Psoas muscle (tissue), 8 donors: ENCODE results near the gene MFN2. TPM values are rescaled to one million over a fixed set of nuclear protein-coding genes. Genes with fewer than 3 reads are reported as not detected.

Experiments used
- ATAC-seq, 4 donors: fragments of 200-7000 bp; cut with Tn5 transposase; one replicate each; pipeline ENCODE4 v1.9.1; 2020; ENCODE audit warnings: moderate library complexity in 3 of 4, mild to moderate bottlenecking in 2 of 4
- DNase-seq, 2 donors: peaks; one replicate each; pipeline ENCODE4 v3.0.0-alpha.2; 2020
- H3K27ac ChIP-seq: fragments of 200-600 bp; one replicate; pipeline ENCODE4 v1.8.0; 2022
- H3K27me3 ChIP-seq, 3 donors: fragments of 200-600 bp in 1 of 3; one replicate each; pipeline versions ENCODE4 v1.6.1 to v1.8.0; 2013 to 2022; ENCODE audit warnings: low read length in 2 of 3, mild to moderate bottlenecking in 2 of 3, moderate library complexity in 1 of 3; ENCODE audit not compliant: insufficient read depth in 3 of 3
- H3K36me3 ChIP-seq, 2 donors: fragments of 200-600 bp in 1 of 2; one replicate each; pipeline versions ENCODE4 v1.6.1 to v1.8.0; 2013 to 2022; ENCODE audit warnings: low read depth in 1 of 2, mild to moderate bottlenecking in 1 of 2, moderate library complexity in 1 of 2; ENCODE audit not compliant: insufficient read depth in 1 of 2
- H3K4me1 ChIP-seq: fragments of 200-600 bp; one replicate; pipeline ENCODE4 v1.8.0; 2022
- H3K4me3 ChIP-seq: fragments of 200-600 bp; one replicate; pipeline ENCODE4 v1.8.0; 2022; ENCODE audit warnings: mild to moderate bottlenecking
- H3K9me3 ChIP-seq: fragments of 200-600 bp; one replicate; pipeline ENCODE4 v1.8.0; 2022
- CTCF ChIP-seq: fragments of 200-600 bp; IDR thresholded peaks from one replicate; pipeline ENCODE4 v1.8.0; 2022; ENCODE audit warnings: antibody characterized with exemption
- WGBS, 3 donors: extraction: QIAGEN DNeasy Blood & Tissue Kit; methylation state at CpG; one replicate each; pipeline versions ENCODE4 v1.1.6 to v1.1.7; 2013; 5-methylcytosine and 5-hydroxymethylcytosine counted together
- intact Hi-C, 2 donors: fragments of 100-400 bp; cut with DNase I; formaldehyde crosslinking; loops; one replicate each; pipeline versions ENCODE4 v1.11.0 to v1.14.2; 2022
- polyA plus RNA-seq, 3 donors: library from polyadenylated mRNA; stranded (reverse); fragments of 200-250 nt; gene quantifications; one replicate each; pipeline ENCODE4 v1.2.3, GENCODE V29; 2013
- total RNA-seq, 4 donors: library from RNA; stranded (reverse); fragmentation: NEBNext Ultra II Directional in 2 of 4; extraction: Animal tissue kit (Norgen Biotek cat#: 25700) in 2 of 4; gene quantifications; one replicate each; pipeline versions ENCODE4 v1.2.1 to v1.2.4, GENCODE V29; 2021 to 2023
- donor health status: healthy with polysubstance abuse.
- donor health status: DM: no; HTN: no; CAD: no; lungs with moderate emphysema.
- donor health status: Bipolar disorder and iron deficiency.
- donor health status: healthy.
- donor health status: DM: yes; HTN: yes; CAD: no.
- donor health status: DM: no; HTN: no; CAD: no.
- donor health status: DM: no; HTN: no; CAD: no.
- donor health status: DM: yes; HTN: yes; CAD: no.

Gene MFN2
- total and polyA plus RNA-seq, 7 donors, result 163 to 542 (median 245) TPM

GRCh38 chr1:12046749-12047119 is 66.5 kb downstream of the MFN2 start:
- Histone ChIP-seq H3K9me3 (no peaks in the 10 kb centered on the region), H3K4me3 (no peak overlapping the region), H3K27ac (no peak overlapping the region), H3K4me1 (peaks cover 5% of the 10 kb centered on the region), H3K36me3 (no peaks in the 10 kb centered on the region), H3K27me3 (no peaks in the 10 kb centered on the region)
- intact Hi-C loops, result no loop called here
- 88 to 98% (median 92%) methylated on average over 6 of the region's 6 CpGs for WGBS, 3 donors
- DNase-seq (no peak), ATAC-seq (no peak)
- TF ChIP-seq CTCF, result no peak

- no peak for ATAC-seq
These were observed 67.1 kb downstream of the MFN2 start for GRCh38 chr1:12047120-12047876.

GRCh38 chr1:12048372-12048771 is 68.1 kb downstream of the MFN2 start:
- H3K4me1 ChIP-seq, result peaks cover 20% of the 10 kb centered on the region
- no peaks in the 10 kb centered on the region for H3K27me3 ChIP-seq
- DNase-seq (no peak), ATAC-seq (no peak)
- WGBS, 3 donors, result 38 to 50% (median 46%) methylated on average over 2 of the region's 2 CpGs
- H3K36me3 ChIP-seq, result no peaks in the 10 kb centered on the region
- no peak overlapping the region for H3K27ac ChIP-seq
- no peak for TF ChIP-seq CTCF
- no peaks in the 10 kb centered on the region for H3K9me3 ChIP-seq
- H3K4me3 ChIP-seq, result no peak overlapping the region
- intact Hi-C loops, result no loop called here

More at GRCh38 chr1:12047120-12047876, 67.1 kb downstream of the MFN2 start:
- 52 to 71% (median 58%) methylated on average over 18 of the region's 18 CpGs for WGBS, 3 donors
- TF ChIP-seq CTCF, result no peak
- Histone ChIP-seq H3K36me3 (no peaks in the 10 kb centered on the region), H3K4me3 (no peak overlapping the region), H3K27ac (no peak overlapping the region), H3K9me3 (no peaks in the 10 kb centered on the region), H3K27me3 (no peaks in the 10 kb centered on the region), H3K4me1 (peaks cover 9% of the 10 kb centered on the region)
- DNase-seq, result no peak
- intact Hi-C loops, result no loop called here

- Histone ChIP-seq H3K36me3 (no peaks in the 10 kb centered on the region), H3K4me3 (no peak overlapping the region), H3K4me1 (peaks cover 19% of the 10 kb centered on the region), H3K9me3 (no peaks in the 10 kb centered on the region), H3K27ac (no peak overlapping the region), H3K27me3 (no peaks in the 10 kb centered on the region)
- DNase-seq, result no peak
- TF ChIP-seq CTCF, result no peak
- no peak for ATAC-seq
- intact Hi-C loops, result no loop called here
- WGBS, 3 donors, result 86 to 87% (median 86%) methylated on average over 4 of the region's 4 CpGs
These were observed 69.4 kb downstream of the MFN2 start for GRCh38 chr1:12049616-12050015.

GRCh38 chr1:12051361-12051760 is 71.1 kb downstream of the MFN2 start:
- H3K36me3 ChIP-seq, result no peaks in the 10 kb centered on the region
- no peaks in the 10 kb centered on the region for H3K27me3 ChIP-seq
- 98 to 100% (median 100%) methylated on average over 1 of the region's 1 CpG for WGBS, 3 donors
- no peak for TF ChIP-seq CTCF
- DNase-seq (no peak), ATAC-seq (no peak)
- H3K4me3 ChIP-seq, result no peak overlapping the region
- peaks cover 17% of the 10 kb centered on the region for H3K4me1 ChIP-seq
- no peak overlapping the region for H3K27ac ChIP-seq
- intact Hi-C loops, result no loop called here
- no peaks in the 10 kb centered on the region for H3K9me3 ChIP-seq
